ENCODE data around the gene MAD1L1. TPM values are rescaled to one million over a fixed set of nuclear protein-coding genes. Genes with fewer than 3 reads are reported as not detected.

The MAD1L1 gene
- total RNA-seq, 4 donors from 2014 or later = 8.0 to 52.7 (median 26.7) TPM

GRCh38 chr7:1913466-1914282 is 319.1 kb downstream of the MAD1L1 start:
- Histone ChIP-seq H3K4me1 (peaks cover 0 to 9% (median 6%) of the 10 kb centered on the region in 4 donors), H3K9me3 (no peaks in the 10 kb centered on the region), H3K27ac (no peak overlapping the region), H3K36me3 (no peaks in the 10 kb centered on the region), H3K27me3 (no peaks in the 10 kb centered on the region), H3K4me3 (no peak overlapping the region)
- intact Hi-C loops (cut with DNase I; ENCODE audit: low total_unique reads) = no loop called here
- no peak for DNase-seq
- in situ Hi-C loops (cut with MboI; ENCODE audit: low pct_ligation_motif_present in 1 of 4, low pct_unique_long_range_greater_than_20kb in 1 of 4, low sequenced_read_pairs in 3 of 4) = no loop called here
- 90% methylated on average over 25 of the region's 25 CpGs; no CpG with 5 or more reads in 1 of the 2 donors for WGBS, 2 donors (ENCODE audit: low coverage in 1 of 2)
- TF ChIP-seq EP300 (IDR thresholded peaks at IDR 0.05; ENCODE audit: low read depth) (no peak), POLR2AphosphoS5 (IDR thresholded peaks at IDR 0.05) (no peak), CTCF (IDR thresholded peaks at IDR 0.05) (no peak), POLR2A (IDR thresholded peaks at IDR 0.05) (no peak)

GRCh38 chr7:1912593-1913465 is 319.9 kb downstream of the MAD1L1 start:
- H3K9me3 ChIP-seq = no peaks in the 10 kb centered on the region
- DNase-seq = no peak
- TF ChIP-seq POLR2A (IDR thresholded peaks at IDR 0.05) (no peak), EP300 (IDR thresholded peaks at IDR 0.05; ENCODE audit: low read depth) (no peak), POLR2AphosphoS5 (IDR thresholded peaks at IDR 0.05) (no peak), CTCF (IDR thresholded peaks at IDR 0.05) (no peak)
- H3K27me3 ChIP-seq = no peaks in the 10 kb centered on the region
- no peak overlapping the region for H3K27ac ChIP-seq
- no peaks in the 10 kb centered on the region for H3K36me3 ChIP-seq
- no peak overlapping the region for H3K4me3 ChIP-seq
- peaks cover 0 to 9% (median 6%) of the 10 kb centered on the region in 4 donors for H3K4me1 ChIP-seq
- WGBS, 2 donors (ENCODE audit: low coverage in 1 of 2) = 73 to 75% methylated on average over 2 to 41 of the region's 41 CpGs
- in situ Hi-C loops (cut with MboI; ENCODE audit: low pct_ligation_motif_present in 1 of 4, low pct_unique_long_range_greater_than_20kb in 1 of 4, low sequenced_read_pairs in 3 of 4) = no loop called here
- intact Hi-C loops (cut with DNase I; ENCODE audit: low total_unique reads) = no loop called here

- intact Hi-C loops (cut with DNase I; ENCODE audit: low total_unique reads) = no loop called here
- no peak overlapping the region for H3K4me3 ChIP-seq
- no peaks in the 10 kb centered on the region for H3K36me3 ChIP-seq
- no peak for DNase-seq
- WGBS, 2 donors (ENCODE audit: low coverage in 1 of 2) = 94% methylated on average over 14 of the region's 14 CpGs; no CpG with 5 or more reads in 1 of the 2 donors
- peaks cover 0 to 9% (median 6%) of the 10 kb centered on the region in 4 donors for H3K4me1 ChIP-seq
- no peak overlapping the region for H3K27ac ChIP-seq
- H3K9me3 ChIP-seq = no peaks in the 10 kb centered on the region
- in situ Hi-C loops (cut with MboI; ENCODE audit: low pct_ligation_motif_present in 1 of 4, low pct_unique_long_range_greater_than_20kb in 1 of 4, low sequenced_read_pairs in 3 of 4) = no loop called here
- H3K27me3 ChIP-seq = no peaks in the 10 kb centered on the region
- TF ChIP-seq POLR2AphosphoS5 (IDR thresholded peaks at IDR 0.05) (no peak), POLR2A (IDR thresholded peaks at IDR 0.05) (no peak), EP300 (IDR thresholded peaks at IDR 0.05; ENCODE audit: low read depth) (no peak)
Observed at GRCh38 chr7:1911571-1911970, 321.2 kb downstream of the MAD1L1 start.

GRCh38 chr7:1910827-1911226 is 321.9 kb downstream of the MAD1L1 start:
- H3K9me3 ChIP-seq = no peaks in the 10 kb centered on the region
- no peak for DNase-seq
- WGBS, 2 donors (ENCODE audit: low coverage in 1 of 2) = 93% methylated on average over 3 to 18 of the region's 18 CpGs

More at GRCh38 chr7:1910827-1911226, 321.9 kb downstream of the MAD1L1 start:
- TF ChIP-seq POLR2AphosphoS5 (IDR thresholded peaks at IDR 0.05) (no peak), POLR2A (IDR thresholded peaks at IDR 0.05) (no peak)
- Histone ChIP-seq H3K4me3 (no peak overlapping the region), H3K27ac (no peak overlapping the region), H3K36me3 (no peaks in the 10 kb centered on the region), H3K27me3 (no peaks in the 10 kb centered on the region), H3K4me1 (peaks cover 0 to 9% (median 6%) of the 10 kb centered on the region in 4 donors)
- intact Hi-C loops (cut with DNase I; ENCODE audit: low total_unique reads) = no loop called here
- in situ Hi-C loops (cut with MboI; ENCODE audit: low pct_ligation_motif_present in 1 of 4, low pct_unique_long_range_greater_than_20kb in 1 of 4, low sequenced_read_pairs in 3 of 4) = no loop called here
